ENCODE data around the gene GPR179. TPM values are rescaled to one million over a fixed set of nuclear protein-coding genes. Genes with fewer than 3 reads are reported as not detected.
A peak's percentile ranks its signal among the peaks of the same experiment; 100 is the strongest.

Gene GPR179
- total and polyA plus RNA-seq, 2 donors (not counting 1 experiment from before 2014, with no cell fraction given): under 0.01 TPM; not detected in 1

GRCh38 chr17:38354466-38354865 lies 10.7 kb upstream of the GPR179 start:
- no peaks in the 10 kb centered on the region for H3K36me3 ChIP-seq (ENCODE audit: control insufficient read depth, insufficient read depth, low read length)
- H3K4me1 ChIP-seq (ENCODE audit: control insufficient read depth, extremely low read depth, insufficient read depth, low read length): no peaks in the 10 kb centered on the region
- H3K79me2 ChIP-seq (ENCODE audit: control insufficient read depth, insufficient read depth, low read length): peaks cover 21% of the 10 kb centered on the region
- DNase-seq (ENCODE audit: low read depth in 2 of 2): no peak
- H3K9ac ChIP-seq (ENCODE audit: insufficient read depth, low read length): no peak overlapping the region
- H3K27me3 ChIP-seq (ENCODE audit: control insufficient read depth, insufficient read depth, low read length): no peaks in the 10 kb centered on the region
- TF ChIP-seq EZH2 (IDR thresholded peaks at IDR 0.05; ENCODE audit: low read length, missing control alignments) (no peak), CTCF (conservative IDR thresholded peaks at IDR 0.05 in 1 of 2, IDR thresholded peaks at IDR 0.05 in 1 of 2; ENCODE audit: low read depth in 1 of 2, low read length in 2 of 2) (no peak)
- peak overlapping the region; percentile 79 for H3K4me2 ChIP-seq (ENCODE audit: extremely low read depth, insufficient read depth, low read length)
- no peak overlapping the region for H2AFZ ChIP-seq (ENCODE audit: low read length)
- no peak overlapping the region for H3K27ac ChIP-seq (ENCODE audit: insufficient read depth, low read length)
- H4K20me1 ChIP-seq (ENCODE audit: control insufficient read depth, extremely low read depth, insufficient read depth, low read length): peaks cover 4% of the 10 kb centered on the region
- H3K4me3 ChIP-seq (replicated peaks in 1 of 4; ENCODE audit: control extremely low read depth in 1 of 4, insufficient read depth in 1 of 4, low read depth in 3 of 4, low read length in 4 of 4): peak overlapping the region in 2 of 4 experiments; percentile 70 to 82
- no peaks in the 10 kb centered on the region for H3K9me3 ChIP-seq (ENCODE audit: control insufficient read depth, insufficient read depth, low read depth, low read length)

GRCh38 chr17:38353668-38354067 lies 9.9 kb upstream of the GPR179 start:
- Histone ChIP-seq H3K4me3 (replicated peaks in 1 of 4; ENCODE audit: control extremely low read depth in 1 of 4, insufficient read depth in 1 of 4, low read depth in 3 of 4, low read length in 4 of 4) (peak overlapping the region in 3 of 4 experiments; percentile 70 to 82 (median 78)), H3K4me2 (ENCODE audit: extremely low read depth, insufficient read depth, low read length) (peak overlapping the region; percentile 79), H3K27me3 (ENCODE audit: control insufficient read depth, insufficient read depth, low read length) (no peaks in the 10 kb centered on the region), H3K4me1 (ENCODE audit: control insufficient read depth, extremely low read depth, insufficient read depth, low read length) (no peaks in the 10 kb centered on the region), H4K20me1 (ENCODE audit: control insufficient read depth, extremely low read depth, insufficient read depth, low read length) (peaks cover 4% of the 10 kb centered on the region), H3K79me2 (ENCODE audit: control insufficient read depth, insufficient read depth, low read length) (peaks cover 21% of the 10 kb centered on the region), H3K9ac (ENCODE audit: insufficient read depth, low read length) (no peak overlapping the region), H3K27ac (ENCODE audit: insufficient read depth, low read length) (no peak overlapping the region), H3K36me3 (ENCODE audit: control insufficient read depth, insufficient read depth, low read length) (no peaks in the 10 kb centered on the region), H2AFZ (ENCODE audit: low read length) (no peak overlapping the region), H3K9me3 (ENCODE audit: control insufficient read depth, insufficient read depth, low read depth, low read length) (no peaks in the 10 kb centered on the region)
- no peak for TF ChIP-seq CTCF (conservative IDR thresholded peaks at IDR 0.05 in 1 of 2, IDR thresholded peaks at IDR 0.05 in 1 of 2; ENCODE audit: low read depth in 1 of 2, low read length in 2 of 2)
- no peak for TF ChIP-seq EZH2 (IDR thresholded peaks at IDR 0.05; ENCODE audit: low read length, missing control alignments)
- DNase-seq (ENCODE audit: low read depth in 2 of 2): no peak

- Histone ChIP-seq H3K4me1 (ENCODE audit: control insufficient read depth, extremely low read depth, insufficient read depth, low read length) (no peaks in the 10 kb centered on the region), H2AFZ (ENCODE audit: low read length) (peak overlapping the region; percentile 29), H3K9me3 (ENCODE audit: control insufficient read depth, insufficient read depth, low read depth, low read length) (no peaks in the 10 kb centered on the region), H3K4me3 (replicated peaks in 1 of 4; ENCODE audit: control extremely low read depth in 1 of 4, insufficient read depth in 1 of 4, low read depth in 3 of 4, low read length in 4 of 4) (peak overlapping the region; percentile 70 to 82 (median 77)), H3K36me3 (ENCODE audit: control insufficient read depth, insufficient read depth, low read length) (no peaks in the 10 kb centered on the region), H3K4me2 (ENCODE audit: extremely low read depth, insufficient read depth, low read length) (peak overlapping the region; percentile 95), H3K27me3 (ENCODE audit: control insufficient read depth, insufficient read depth, low read length) (no peaks in the 10 kb centered on the region), H3K9ac (ENCODE audit: insufficient read depth, low read length) (peak overlapping the region; percentile 65), H3K27ac (ENCODE audit: insufficient read depth, low read length) (no peak overlapping the region), H3K79me2 (ENCODE audit: control insufficient read depth, insufficient read depth, low read length) (peaks cover 21% of the 10 kb centered on the region), H4K20me1 (ENCODE audit: control insufficient read depth, extremely low read depth, insufficient read depth, low read length) (peaks cover 4% of the 10 kb centered on the region)
- TF ChIP-seq EZH2 (IDR thresholded peaks at IDR 0.05; ENCODE audit: low read length, missing control alignments) (no peak), CTCF (conservative IDR thresholded peaks at IDR 0.05 in 1 of 2, IDR thresholded peaks at IDR 0.05 in 1 of 2; ENCODE audit: low read depth in 1 of 2, low read length in 2 of 2) (no peak)
- peak in 1 of 2 donors; percentile 12 for DNase-seq (ENCODE audit: low read depth in 2 of 2)
Observed at GRCh38 chr17:38353086-38353604, 9.4 kb upstream of the GPR179 start.

All from fibroblast of lung (primary cell).